SU-DHL-6 (cell line): ENCODE results near the gene MROH7.

Experiments
- CTCF ChIP-seq: fragments of 200-600 bp; sonication (generic); IDR thresholded peaks from one replicate; pipeline ENCODE4 v1.5.1; 2017; ENCODE audit warnings: antibody characterized with exemption, mild to moderate bottlenecking, low read length, moderate library complexity; ENCODE audit not compliant: insufficient read depth, poor library complexity, severe bottlenecking
- EZH2phosphoT487 ChIP-seq: fragments of 200-600 bp; sonication (generic), shearing (Covaris generic); conservative IDR thresholded peaks from 2 replicates; pipeline ENCODE4 v1.6.1; 2018; ENCODE audit warnings: mild to moderate bottlenecking, antibody characterized with exemption, low read length, moderate library complexity, mixed read lengths

DNA sequence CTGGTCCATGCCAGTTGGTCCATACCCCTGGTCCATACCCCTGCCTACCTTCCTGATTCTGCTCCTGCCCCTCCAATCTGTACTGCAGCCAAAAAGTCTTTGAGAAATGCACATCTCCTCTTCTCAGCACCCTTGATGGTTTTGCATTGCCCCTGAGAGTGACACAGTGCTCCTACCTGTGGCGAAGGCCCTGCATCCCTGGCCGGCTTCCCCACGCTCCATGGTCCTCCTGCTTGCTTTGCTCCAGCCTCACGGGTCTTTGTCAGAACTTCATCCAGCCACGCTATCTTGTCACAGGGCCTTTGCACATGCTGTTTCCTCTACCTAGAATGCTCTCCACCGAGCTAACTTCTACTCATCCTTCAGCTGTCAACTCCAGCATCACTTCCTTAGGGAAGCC is 41.9 kb downstream of the MROH7 start:
- TF ChIP-seq CTCF (no peak), EZH2phosphoT487 (no peak)
